NCI-H2227 (cell line): ENCODE data around the gene BOD1L1.

ENCODE experiments used
- DNase-seq: peaks from one replicate; lab custom pipeline; 2025; ENCODE audit not compliant: unreplicated experiment; lab: John Stamatoyannopoulos, UW

Gene BOD1L1

GRCh38 chr4:13540446-13541175 is 86.9 kb downstream of the BOD1L1 start:
- no peak for DNase-seq

GRCh38 chr4:13539619-13540445 is 87.7 kb downstream of the BOD1L1 start:
- DNase-seq: no peak

GRCh38 chr4:13539047-13539618 is 88.4 kb downstream of the BOD1L1 start:
- DNase-seq: no peak

GRCh38 chr4:13538427-13538973 is 89.0 kb downstream of the BOD1L1 start:
- no peak for DNase-seq

GRCh38 chr4:13537832-13538177 is 89.7 kb downstream of the BOD1L1 start:
- DNase-seq: no peak

GRCh38 chr4:13537011-13537831 is 90.3 kb downstream of the BOD1L1 start:
- DNase-seq: no peak

GRCh38 chr4:13536607-13537006 is 90.9 kb downstream of the BOD1L1 start:
- DNase-seq: no peak

- no peak for DNase-seq
Observed at GRCh38 chr4:13535708-13536361, 91.7 kb downstream of the BOD1L1 start.

GRCh38 chr4:13535118-13535517 is 92.4 kb downstream of the BOD1L1 start:
- DNase-seq: no peak

- no peak for DNase-seq
Observed at GRCh38 chr4:13534344-13535063, 93.0 kb downstream of the BOD1L1 start.

- DNase-seq: no peak
Observed at GRCh38 chr4:13533670-13534343, 93.7 kb downstream of the BOD1L1 start.

GRCh38 chr4:13531625-13531998 is 95.9 kb downstream of the BOD1L1 start:
- no peak for DNase-seq

- DNase-seq: no peak
Observed at GRCh38 chr4:13530823-13531624, 96.5 kb downstream of the BOD1L1 start.

- no peak for DNase-seq
Observed at GRCh38 chr4:13529128-13529919, 98.2 kb downstream of the BOD1L1 start.

GRCh38 chr4:13528821-13529127 is 98.8 kb downstream of the BOD1L1 start:
- DNase-seq: no peak

GRCh38 chr4:13527981-13528820 is 99.3 kb downstream of the BOD1L1 start:
- DNase-seq: no peak
